Activated T-helper 2 cell treated with anti-CD3 and anti-CD28 coated beads, Interferon-gamma antibody, Interleukin-2, Interleukin-4, amounts not matched to agents 10 μg/mL and 5 μg/mL and 100 μg/mL, durations not matched to agents 14 hours and 24 hours and 36 hours (primary cell): Measurements from ENCODE around the gene INIP. TPM values are rescaled to one million over a fixed set of nuclear protein-coding genes. Genes with fewer than 3 reads are reported as not detected.
"Not testable (repeated sequence)": the region's sequence is repeated elsewhere in the genome, so short reads cannot be mapped to it uniquely, and the experiment has no call there.

Experiments
- DNase-seq: peaks from one replicate; pipeline ENCODE4 v3.0.0; 2021; ENCODE audit warnings: low spot score
- H3K27ac Mint-ChIP-seq: one replicate; pipeline ENCODE4 v1.8.0; 2021; ENCODE audit warnings: mixed read lengths
- H3K27me3 Mint-ChIP-seq: one replicate; pipeline ENCODE4 v1.8.0; 2021; ENCODE audit warnings: low read depth, mixed read lengths
- H3K36me3 Mint-ChIP-seq: one replicate; pipeline ENCODE4 v1.8.0; 2021; ENCODE audit warnings: low read depth, mixed read lengths
- H3K4me1 Mint-ChIP-seq: one replicate; pipeline ENCODE4 v1.8.0; 2021; ENCODE audit warnings: low read depth, mixed read lengths
- H3K4me3 Mint-ChIP-seq: one replicate; pipeline ENCODE4 v1.8.0; 2021; ENCODE audit warnings: low read depth, mild to moderate bottlenecking, moderate library complexity, mixed read lengths
- H3K9me3 Mint-ChIP-seq: one replicate; pipeline ENCODE4 v1.8.0; 2021; ENCODE audit warnings: mixed read lengths
- intact Hi-C: fragments of 100-400 bp; cut with micrococcal nuclease; formaldehyde crosslinking; loops from one replicate; pipeline ENCODE4 v1.15.1; 2023
- total RNA-seq: library from RNA; stranded (reverse); gene quantifications from 2 replicates; pipeline ENCODE4 v1.2.3, GENCODE V29; 2022

INIP gene
- total RNA-seq, 1 donor from 2014 or later, result 36.6 TPM

DNA sequence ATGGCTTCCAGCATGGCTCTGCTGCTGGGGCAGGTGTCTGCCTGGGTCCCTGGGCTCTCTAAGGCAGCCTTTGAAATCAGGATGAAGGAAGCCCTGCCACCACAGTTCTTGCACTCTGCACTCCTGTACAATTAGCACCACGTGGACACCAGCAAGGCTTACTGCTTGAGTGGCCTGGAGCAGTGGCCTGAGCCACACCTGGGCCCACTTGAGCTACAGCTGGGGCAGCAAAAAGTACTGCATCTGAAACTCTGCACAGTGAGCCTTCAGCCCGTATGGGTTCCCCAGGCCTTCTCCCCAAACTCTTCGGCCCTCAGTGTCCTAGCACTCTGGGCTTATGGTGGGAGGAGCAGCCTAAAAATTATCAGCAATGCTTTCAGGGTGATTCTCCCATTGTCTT lies 8.0 kb upstream of the INIP start:
- intact Hi-C loops, result no loop called here
- DNase-seq, result no peak
- no peaks in the 10 kb centered on the region for H3K9me3 Mint-ChIP-seq
- no peak overlapping the region for H3K27ac Mint-ChIP-seq
- H3K36me3 Mint-ChIP-seq, result no peaks in the 10 kb centered on the region
- H3K4me3 Mint-ChIP-seq, result no peak overlapping the region
- H3K4me1 Mint-ChIP-seq, result no peaks in the 10 kb centered on the region
- H3K27me3 Mint-ChIP-seq, result peaks cover 3% of the 10 kb centered on the region

- H3K27me3 Mint-ChIP-seq, H3K36me3 Mint-ChIP-seq, intact Hi-C loops, H3K27ac Mint-ChIP-seq, H3K4me3 Mint-ChIP-seq, H3K9me3 Mint-ChIP-seq, DNase-seq: not testable (repeated sequence)
- peaks cover 17% of the 10 kb centered on the region for H3K4me1 Mint-ChIP-seq
Measured at GRCh38 chr9:112722749-112723148, 4.8 kb upstream of the INIP start.

GRCh38 chr9:112720113-112720780 lies 2.3 kb upstream of the INIP start:
- DNase-seq, result no peak
- Mint-ChIP-seq H3K27ac (peak overlapping the region; percentile 68), H3K9me3 (no peaks in the 10 kb centered on the region), H3K36me3 (no peaks in the 10 kb centered on the region), H3K4me3 (no peak overlapping the region), H3K4me1 (peaks cover 24% of the 10 kb centered on the region), H3K27me3 (no peaks in the 10 kb centered on the region)
- intact Hi-C loops, result no loop called here

DNA sequence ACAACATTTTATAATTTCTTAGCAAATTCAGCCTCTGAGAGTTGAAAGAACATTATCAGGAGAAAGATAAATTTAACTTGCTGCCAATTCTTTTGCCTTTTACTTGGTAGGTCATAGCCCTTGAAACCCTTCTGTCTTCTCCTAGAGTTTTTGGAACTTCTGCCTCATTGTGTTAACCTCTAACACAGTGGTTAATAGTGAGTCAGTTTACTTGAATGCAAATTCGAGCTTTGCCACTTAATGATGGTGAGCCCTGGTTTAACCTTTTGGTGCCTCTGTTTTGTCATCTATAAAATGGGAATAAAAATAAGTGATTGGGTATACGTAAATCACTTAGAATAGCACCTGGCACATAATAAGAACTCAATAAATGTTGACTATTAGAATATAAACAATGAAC lies 1.8 kb upstream of the INIP start:
- peaks cover 3% of the 10 kb centered on the region for H3K36me3 Mint-ChIP-seq
- H3K27ac Mint-ChIP-seq, result peak overlapping the region; percentile 68
- H3K4me3 Mint-ChIP-seq, result no peak overlapping the region
- intact Hi-C loops, result loop anchor here (1.0 to 10.0 kb wide), 4 partner anchors 31 to 625 kb away; partner anchors contain the start of gene SNX30
- no peaks in the 10 kb centered on the region for H3K27me3 Mint-ChIP-seq
- DNase-seq, result no peak
- H3K4me1 Mint-ChIP-seq, result peaks cover 26% of the 10 kb centered on the region
- H3K9me3 Mint-ChIP-seq, result no peaks in the 10 kb centered on the region

DNA sequence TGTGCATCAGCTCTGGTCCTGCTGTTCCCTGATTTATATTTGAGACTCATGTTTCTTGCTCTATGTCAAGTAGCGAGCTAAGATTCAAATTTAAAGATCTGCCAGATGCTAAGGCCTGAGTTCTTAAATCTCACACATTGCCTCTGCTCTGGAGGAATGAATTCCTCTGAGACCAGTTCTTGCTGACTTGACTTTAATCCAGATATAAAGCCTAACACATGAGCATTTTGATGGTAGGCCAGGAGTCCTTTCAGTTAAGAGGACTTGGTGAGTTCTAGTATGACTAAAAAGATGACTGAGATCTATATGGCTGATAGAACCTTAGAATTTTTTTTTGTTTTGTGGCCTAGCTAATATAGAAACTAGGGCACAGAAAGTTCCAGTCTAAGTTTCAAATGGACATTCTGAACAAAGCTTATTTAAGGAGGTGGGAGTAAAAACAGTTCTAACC lies 1.3 kb upstream of the INIP start:
- Mint-ChIP-seq H3K4me3 (peak overlapping the region; percentile 52), H3K36me3 (peaks cover 5% of the 10 kb centered on the region)

GRCh38 chr9:112712678-112713077 lies 5.2 kb downstream of the INIP start:
- Mint-ChIP-seq H3K4me3 (no peak overlapping the region), H3K27me3 (no peaks in the 10 kb centered on the region), H3K36me3 (peaks cover 43% of the 10 kb centered on the region), H3K9me3 (peaks cover 9% of the 10 kb centered on the region), H3K27ac (no peak overlapping the region), H3K4me1 (peaks cover 38% of the 10 kb centered on the region)
- intact Hi-C loops, result loop anchor here (10.0 kb wide), 1 partner anchor 618 kb away; no protein-coding TSS in a partner anchor
- DNase-seq, result no peak

More for the DNA sequence above, 1.3 kb upstream of the INIP start:
- Mint-ChIP-seq H3K4me1 (peaks cover 27% of the 10 kb centered on the region), H3K9me3 (no peaks in the 10 kb centered on the region), H3K27ac (peak overlapping the region; percentile 68), H3K27me3 (no peaks in the 10 kb centered on the region)
- DNase-seq, result no peak
- intact Hi-C loops, result loop anchor here (1.0 to 10.0 kb wide), 4 partner anchors 31 to 624 kb away; partner anchors contain the start of gene SNX30

GRCh38 chr9:112711050-112711689 lies 6.7 kb downstream of the INIP start:
- Mint-ChIP-seq H3K9me3 (peaks cover 9% of the 10 kb centered on the region), H3K27ac (no peak overlapping the region), H3K27me3 (no peaks in the 10 kb centered on the region), H3K36me3 (peaks cover 46% of the 10 kb centered on the region), H3K4me1 (peaks cover 34% of the 10 kb centered on the region), H3K4me3 (no peak overlapping the region)
- no peak for DNase-seq
- intact Hi-C loops, result loop anchor here (10.0 kb wide), 1 partner anchor 616 kb away; no protein-coding TSS in a partner anchor

DNA sequence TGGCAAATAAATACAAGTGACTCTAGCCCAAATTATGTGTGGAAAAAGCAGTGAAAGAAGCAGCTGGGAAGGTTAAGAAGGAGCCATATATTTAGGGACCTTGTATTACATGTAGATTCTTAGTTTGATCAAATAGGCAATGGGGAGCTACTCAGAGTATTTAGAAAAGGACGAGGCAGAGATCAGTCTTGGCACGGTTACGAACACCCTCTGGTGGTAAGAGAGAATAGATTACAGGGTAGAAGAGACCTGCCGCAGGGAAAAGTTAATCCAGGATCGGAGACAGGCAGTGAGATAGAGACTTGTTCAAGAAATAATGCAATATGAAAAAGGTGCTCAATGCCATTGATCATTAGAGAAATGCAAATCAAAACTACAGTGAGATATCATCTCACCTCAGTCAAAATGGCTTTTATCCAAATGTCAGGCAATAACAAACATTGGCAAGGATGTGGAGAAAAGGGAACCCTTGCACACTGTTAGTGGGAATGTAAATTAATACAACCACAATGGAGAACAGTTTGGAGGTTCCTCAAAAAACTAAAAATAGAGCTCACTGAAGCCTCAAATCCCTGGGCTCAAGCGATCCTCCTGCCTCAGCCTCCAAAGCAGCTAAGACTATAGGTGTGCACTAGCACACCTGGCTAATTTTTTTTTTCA lies 12.0 kb downstream of the INIP start:
- Mint-ChIP-seq H3K9me3 (no peaks in the 10 kb centered on the region), H3K27ac (no peak overlapping the region)
- intact Hi-C loops, result no loop called here

DNA sequence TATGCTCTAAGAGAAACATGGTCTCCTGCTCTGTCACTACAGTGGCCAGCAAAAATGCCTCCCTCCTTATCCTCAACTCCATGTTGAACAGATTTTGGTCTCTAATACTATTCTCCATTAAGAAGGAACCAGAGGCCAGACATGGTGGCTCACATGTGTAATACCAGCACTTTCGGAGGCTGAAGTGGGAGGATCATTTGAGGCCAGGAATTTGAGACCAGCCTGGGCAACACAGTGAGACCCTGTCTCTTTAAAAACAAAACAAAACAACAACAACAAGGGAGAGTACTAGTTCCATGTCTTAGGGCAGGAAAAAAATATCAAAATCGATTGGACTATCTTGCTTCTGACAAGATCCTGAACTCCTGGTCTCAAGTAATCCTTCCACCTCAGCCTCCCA lies 14.6 kb downstream of the INIP start:
- intact Hi-C loops, result no loop called here
- no peaks in the 10 kb centered on the region for H3K27me3 Mint-ChIP-seq
- H3K4me3 Mint-ChIP-seq, result no peak overlapping the region
- H3K4me1 Mint-ChIP-seq, result peaks cover 24% of the 10 kb centered on the region
- no peaks in the 10 kb centered on the region for H3K9me3 Mint-ChIP-seq
- no peak for DNase-seq
- peaks cover 37% of the 10 kb centered on the region for H3K36me3 Mint-ChIP-seq
- H3K27ac Mint-ChIP-seq, result no peak overlapping the region

More for the DNA sequence above, 12.0 kb downstream of the INIP start:
- DNase-seq, result no peak
- peaks cover 41% of the 10 kb centered on the region for H3K36me3 Mint-ChIP-seq
- H3K4me3 Mint-ChIP-seq, result no peak overlapping the region
- peaks cover 24% of the 10 kb centered on the region for H3K4me1 Mint-ChIP-seq
- H3K27me3 Mint-ChIP-seq, result no peaks in the 10 kb centered on the region

GRCh38 chr9:112700085-112700484 lies 17.8 kb downstream of the INIP start:
- Mint-ChIP-seq H3K27ac (no peak overlapping the region), H3K27me3 (no peaks in the 10 kb centered on the region), H3K4me3 (no peak overlapping the region), H3K9me3 (no peaks in the 10 kb centered on the region), H3K4me1 (peaks cover 14% of the 10 kb centered on the region), H3K36me3 (peaks cover 42% of the 10 kb centered on the region)
- intact Hi-C loops, result no loop called here
- DNase-seq, result no peak

DNA sequence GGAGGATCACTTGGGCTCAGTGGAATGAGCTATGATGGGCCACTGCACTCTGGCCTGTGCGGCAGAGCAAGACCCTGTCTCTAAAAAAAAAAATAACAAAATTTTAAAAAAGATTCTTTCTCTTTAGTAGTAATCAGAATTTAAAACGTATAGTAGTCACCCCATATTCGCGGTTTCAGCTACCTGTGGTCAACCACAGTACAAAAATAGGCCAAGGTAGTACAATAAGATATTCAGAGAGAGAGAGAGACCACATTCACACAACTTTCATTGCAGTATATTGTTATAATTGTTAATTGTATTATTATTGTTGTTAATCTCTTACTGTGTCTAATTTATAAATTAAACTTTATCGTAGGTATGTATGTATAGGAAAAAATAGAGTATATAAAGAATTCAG lies 18.7 kb downstream of the INIP start:
- no peak overlapping the region for H3K4me3 Mint-ChIP-seq
- H3K27me3 Mint-ChIP-seq, result no peaks in the 10 kb centered on the region
- no peak for DNase-seq
- no peaks in the 10 kb centered on the region for H3K9me3 Mint-ChIP-seq
- peaks cover 14% of the 10 kb centered on the region for H3K4me1 Mint-ChIP-seq
- H3K36me3 Mint-ChIP-seq, result peaks cover 46% of the 10 kb centered on the region
- intact Hi-C loops, result no loop called here
- H3K27ac Mint-ChIP-seq, result no peak overlapping the region

DNA sequence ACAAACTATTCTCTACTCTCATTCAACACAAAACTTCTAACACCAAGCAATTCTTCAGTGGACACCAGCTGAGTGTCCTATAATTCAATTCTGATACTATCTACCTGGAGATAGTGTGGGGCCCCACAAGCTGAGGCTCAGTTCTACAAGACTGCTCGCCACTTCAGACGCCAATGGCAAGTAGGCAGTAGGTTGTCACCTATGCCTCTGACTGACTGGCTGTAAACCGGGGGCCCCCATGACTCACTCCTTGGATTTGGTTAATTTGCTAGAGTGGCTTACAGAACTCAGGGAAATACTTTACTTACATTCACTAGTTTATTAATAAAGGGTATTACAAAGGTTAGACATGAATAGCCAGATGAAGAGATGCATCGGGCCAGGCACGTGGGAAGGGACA lies 21.5 kb downstream of the INIP start:
- Mint-ChIP-seq H3K4me3 (no peak overlapping the region), H3K4me1 (peaks cover 15% of the 10 kb centered on the region), H3K27me3 (no peaks in the 10 kb centered on the region), H3K9me3 (no peaks in the 10 kb centered on the region), H3K27ac (no peak overlapping the region), H3K36me3 (peaks cover 61% of the 10 kb centered on the region)
- intact Hi-C loops, result no loop called here
- no peak for DNase-seq
